ENCODE results near the gene FOXP3.
"Not testable (repeated sequence)": the region's sequence is repeated elsewhere in the genome, so short reads cannot be mapped to it uniquely, and the experiment has no call there.

Gene FOXP3

GRCh38 chrX:49264460-49264859 lies at the start of gene FOXP3:
Gene FOXP3 (minus strand): TSS chrX:49264710. CDS start chrX:49258505, 6,205 bp downstream.
- no peak for DNase-seq

- DNase-seq, result no peak
Measured at GRCh38 chrX:49312176-49312575, 47.7 kb upstream of the FOXP3 start.

- DNase-seq, result no peak
Measured at GRCh38 chrX:49310371-49310770, 45.9 kb upstream of the FOXP3 start.

GRCh38 chrX:49309401-49309981 lies 45.0 kb upstream of the FOXP3 start:
- no peak for DNase-seq

- DNase-seq, result no peak
Measured at GRCh38 chrX:49308604-49309269, 44.2 kb upstream of the FOXP3 start.

- DNase-seq, result not testable (repeated sequence)
Measured at GRCh38 chrX:49307775-49308174, 43.3 kb upstream of the FOXP3 start.

GRCh38 chrX:49303346-49303745 lies 38.8 kb upstream of the FOXP3 start, which contains the start of gene GAGE10:
Gene GAGE10 (plus strand): TSS chrX:49303646. CDS start chrX:49304860, 1,214 bp downstream.
- no peak for DNase-seq

- no peak for DNase-seq
Measured at GRCh38 chrX:49300703-49301102, 36.2 kb upstream of the FOXP3 start.

- DNase-seq, result not testable (repeated sequence)
Measured at GRCh38 chrX:49299293-49299692, 34.8 kb upstream of the FOXP3 start.

- no peak for DNase-seq
Measured at GRCh38 chrX:49292400-49293362, 28.2 kb upstream of the FOXP3 start.

GRCh38 chrX:49291615-49292337 lies 27.3 kb upstream of the FOXP3 start:
- DNase-seq, result no peak

GRCh38 chrX:49290215-49290614 lies 25.7 kb upstream of the FOXP3 start:
- DNase-seq, result no peak

- no peak for DNase-seq
Measured at GRCh38 chrX:49287665-49288064, 23.2 kb upstream of the FOXP3 start.

GRCh38 chrX:49286581-49286980 lies 22.1 kb upstream of the FOXP3 start:
- DNase-seq, result no peak

- no peak for DNase-seq
Measured at GRCh38 chrX:49286136-49286535, 21.6 kb upstream of the FOXP3 start.

GRCh38 chrX:49284212-49284611 lies 19.7 kb upstream of the FOXP3 start:
- DNase-seq, result no peak

- DNase-seq, result no peak
Measured at GRCh38 chrX:49282647-49283011, 18.1 kb upstream of the FOXP3 start.

- no peak for DNase-seq
Measured at GRCh38 chrX:49278081-49278480, 13.6 kb upstream of the FOXP3 start.

- no peak for DNase-seq
Measured at GRCh38 chrX:49277535-49277830, 13.0 kb upstream of the FOXP3 start.

- DNase-seq, result no peak
Measured at GRCh38 chrX:49276671-49277534, 12.4 kb upstream of the FOXP3 start.

- DNase-seq, result no peak
Measured at GRCh38 chrX:49276207-49276606, 11.7 kb upstream of the FOXP3 start.

GRCh38 chrX:49273181-49273727 lies 8.7 kb upstream of the FOXP3 start:
- no peak for DNase-seq
